Esophagus (tissue), 2 donors: Measurements from ENCODE around the gene KAT2B. TPM values are rescaled to one million over a fixed set of nuclear protein-coding genes. Genes with fewer than 3 reads are reported as not detected.
A peak's percentile ranks its signal among the peaks of the same experiment; 100 is the strongest.

Experiments used
- H3K27ac ChIP-seq, 2 donors: one replicate each; pipeline ENCODE4 v1.5.1; 2013; ENCODE audit warnings: low read depth in 2 of 2, mild to moderate bottlenecking in 2 of 2, inconsistent platforms in 1 of 2, low read length in 1 of 2, moderate library complexity in 1 of 2
- H3K27me3 ChIP-seq, 2 donors: one replicate each; pipeline ENCODE4 v1.6.1; 2013; ENCODE audit warnings: low read length in 2 of 2, control low read depth in 1 of 2, mild to moderate bottlenecking in 1 of 2; ENCODE audit not compliant: insufficient read depth in 2 of 2, control insufficient read depth in 1 of 2
- H3K36me3 ChIP-seq, 2 donors: one replicate each; pipeline ENCODE4 v1.6.1; 2013; ENCODE audit warnings: low read length in 1 of 2; ENCODE audit not compliant: control insufficient read depth in 2 of 2, insufficient read depth in 2 of 2
- H3K4me1 ChIP-seq, 2 donors: one replicate each; pipeline ENCODE4 v1.6.1; 2013; ENCODE audit warnings: low read length in 1 of 2; ENCODE audit not compliant: control insufficient read depth in 2 of 2, insufficient read depth in 2 of 2
- H3K4me3 ChIP-seq, 2 donors: one replicate each; pipeline ENCODE4 v1.5.1; 2013; ENCODE audit warnings: low read length in 2 of 2, mild to moderate bottlenecking in 2 of 2, low read depth in 1 of 2, moderate library complexity in 1 of 2
- H3K9me3 ChIP-seq, 2 donors: one replicate each; pipeline ENCODE4 v1.6.1; 2013; ENCODE audit warnings: mild to moderate bottlenecking in 2 of 2, low read depth in 1 of 2, low read length in 1 of 2, moderate library complexity in 1 of 2; ENCODE audit not compliant: control insufficient read depth in 2 of 2, insufficient read depth in 1 of 2
- WGBS, 2 donors: extraction: QIAGEN DNeasy Blood & Tissue Kit; methylation state at CpG; one replicate each; pipeline ENCODE4 v1.1.7; 2013; 5-methylcytosine and 5-hydroxymethylcytosine counted together
- polyA plus RNA-seq, 2 donors: library from polyadenylated mRNA; stranded (reverse); fragments of 200-250 nt; gene quantifications; one replicate each; pipeline ENCODE4 v1.2.3, GENCODE V29; 2013
- donor health status: healthy with polysubstance abuse.
- donor health status: Bipolar disorder and iron deficiency.

KAT2B gene
- polyA plus RNA-seq, 2 donors: 11.9 to 20.1 TPM

DNA sequence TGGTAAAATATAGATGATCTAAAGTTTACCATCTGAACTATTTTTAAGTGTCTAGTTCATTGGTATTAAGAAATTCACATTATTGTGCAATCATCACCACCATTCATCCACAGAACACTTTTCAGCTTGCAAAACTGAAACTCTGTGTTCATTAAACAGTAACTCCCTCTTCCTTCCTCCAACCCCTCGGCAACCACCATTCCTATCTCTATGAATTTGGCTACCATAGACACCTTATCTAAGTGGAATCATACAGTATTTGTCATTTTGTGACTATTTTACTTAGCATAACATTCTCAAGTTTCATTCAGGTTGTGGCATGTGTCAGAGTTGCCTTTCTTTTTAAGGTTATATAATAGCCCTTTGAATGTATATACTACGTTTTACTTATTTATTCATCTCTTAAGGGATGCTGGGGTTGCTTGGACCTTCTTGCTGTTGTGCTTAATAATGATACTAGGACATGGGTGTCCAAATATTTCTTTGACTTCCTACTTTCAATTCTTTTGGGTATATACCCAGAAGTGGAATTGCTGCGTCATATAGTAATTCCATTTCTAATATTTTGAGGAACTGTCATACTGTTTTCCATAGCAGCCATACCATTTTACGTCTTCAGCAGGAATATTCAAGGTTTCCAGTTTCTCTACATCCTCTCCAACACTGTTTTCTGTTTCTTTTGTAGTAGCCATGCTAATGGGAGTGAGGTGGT lies 20.9 kb downstream of the KAT2B start:
- H3K27me3 ChIP-seq: no peaks in the 10 kb centered on the region
- WGBS, 2 donors: 52 to 57% methylated on average over 4 of the region's 4 CpGs

DNA sequence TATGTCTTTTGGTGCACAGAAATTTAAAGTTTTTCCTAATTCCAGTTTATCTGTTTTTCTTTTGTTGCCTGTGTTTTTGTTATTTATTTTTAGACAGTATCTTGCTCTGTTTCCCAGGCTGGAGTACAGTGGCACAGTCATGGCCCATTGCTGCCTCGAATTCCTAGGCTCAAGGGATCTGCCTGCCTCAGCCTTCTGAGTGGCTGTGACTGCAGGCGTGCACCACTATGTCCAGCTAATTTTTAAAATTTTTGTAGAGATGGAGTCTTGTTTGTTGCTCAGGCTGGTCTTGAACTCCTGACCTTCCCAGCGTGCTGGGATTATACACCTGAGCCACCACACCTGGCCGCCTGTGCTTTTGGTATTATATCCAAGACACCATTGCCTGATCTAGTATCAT lies 22.8 kb downstream of the KAT2B start:
- H3K27me3 ChIP-seq: no peaks in the 10 kb centered on the region
- H3K4me3 ChIP-seq: no peak overlapping the region
- H3K27ac ChIP-seq: peak overlapping the region in 1 of 2 donors; percentile 18
- H3K36me3 ChIP-seq: no peaks in the 10 kb centered on the region
- H3K9me3 ChIP-seq: no peaks in the 10 kb centered on the region
- WGBS, 2 donors: 72 to 73% methylated on average over 4 of the region's 4 CpGs
- peaks cover 2 to 4% of the 10 kb centered on the region in 2 donors for H3K4me1 ChIP-seq

More for the DNA sequence above, 20.9 kb downstream of the KAT2B start:
- Histone ChIP-seq H3K4me3 (no peak overlapping the region), H3K9me3 (no peaks in the 10 kb centered on the region), H3K4me1 (peaks cover 4 to 9% of the 10 kb centered on the region in 2 donors), H3K36me3 (no peaks in the 10 kb centered on the region), H3K27ac (peak overlapping the region in 1 of 2 donors; percentile 61)

DNA sequence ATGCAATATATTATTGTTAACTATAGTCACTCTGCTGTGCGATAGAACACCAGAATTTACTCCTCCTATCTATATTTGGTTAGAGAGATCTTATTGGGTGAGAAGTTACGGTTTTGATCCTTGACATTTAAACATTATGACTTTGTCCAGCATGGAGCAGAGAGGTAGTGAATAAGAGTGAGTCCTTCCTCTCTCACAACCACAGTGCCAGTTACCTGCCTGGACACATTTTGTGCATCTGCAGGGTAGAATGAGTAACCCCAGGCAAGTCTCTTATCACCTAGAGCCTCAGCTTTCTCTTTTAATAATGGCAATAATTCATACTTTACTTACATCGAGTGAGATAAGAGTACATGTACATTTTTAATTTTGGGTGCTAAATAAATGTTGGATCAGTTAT lies 24.1 kb downstream of the KAT2B start:
- 65 to 71% methylated on average over 3 of the region's 3 CpGs for WGBS, 2 donors
- H3K4me3 ChIP-seq: no peak overlapping the region
- peak overlapping the region; percentile 30 to 45 for H3K27ac ChIP-seq

GRCh38 chr3:20064796-20065564 lies 24.7 kb downstream of the KAT2B start:
- Histone ChIP-seq H3K36me3 (no peaks in the 10 kb centered on the region), H3K4me1 (peaks cover 2 to 4% of the 10 kb centered on the region in 2 donors), H3K9me3 (no peaks in the 10 kb centered on the region), H3K4me3 (no peak overlapping the region), H3K27me3 (no peaks in the 10 kb centered on the region), H3K27ac (peak overlapping the region; percentile 50 to 82)
- 47 to 50% methylated on average over 5 of the region's 5 CpGs for WGBS, 2 donors

More for the DNA sequence above, 24.1 kb downstream of the KAT2B start:
- Histone ChIP-seq H3K4me1 (peaks cover 2 to 4% of the 10 kb centered on the region in 2 donors), H3K27me3 (no peaks in the 10 kb centered on the region), H3K36me3 (no peaks in the 10 kb centered on the region), H3K9me3 (no peaks in the 10 kb centered on the region)

DNA sequence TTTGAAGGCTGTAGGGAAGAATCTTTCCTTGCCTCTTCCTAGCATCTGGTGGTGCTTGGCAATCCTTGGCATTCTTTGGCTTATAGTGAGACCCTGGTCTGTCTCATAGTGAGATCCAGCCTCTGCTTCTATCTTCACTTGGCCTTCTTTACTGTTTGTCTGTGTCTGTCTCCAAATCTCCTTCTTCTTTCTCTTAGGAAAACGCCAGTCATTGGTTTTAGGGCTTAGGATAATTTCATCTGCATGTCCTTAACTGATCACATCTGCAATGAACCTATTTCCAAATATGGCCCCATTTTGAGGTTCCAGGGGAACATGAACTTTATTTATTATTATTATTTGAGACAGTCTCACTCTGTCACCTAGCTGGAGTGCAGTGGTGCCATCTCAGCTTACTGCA lies 25.8 kb downstream of the KAT2B start:
- Histone ChIP-seq H3K27ac (peak overlapping the region; percentile 23 to 58), H3K4me3 (no peak overlapping the region), H3K36me3 (no peaks in the 10 kb centered on the region), H3K9me3 (no peaks in the 10 kb centered on the region), H3K4me1 (peaks cover 2 to 4% of the 10 kb centered on the region in 2 donors), H3K27me3 (no peaks in the 10 kb centered on the region)
- 88 to 93% methylated on average over 1 of the region's 1 CpG for WGBS, 2 donors

DNA sequence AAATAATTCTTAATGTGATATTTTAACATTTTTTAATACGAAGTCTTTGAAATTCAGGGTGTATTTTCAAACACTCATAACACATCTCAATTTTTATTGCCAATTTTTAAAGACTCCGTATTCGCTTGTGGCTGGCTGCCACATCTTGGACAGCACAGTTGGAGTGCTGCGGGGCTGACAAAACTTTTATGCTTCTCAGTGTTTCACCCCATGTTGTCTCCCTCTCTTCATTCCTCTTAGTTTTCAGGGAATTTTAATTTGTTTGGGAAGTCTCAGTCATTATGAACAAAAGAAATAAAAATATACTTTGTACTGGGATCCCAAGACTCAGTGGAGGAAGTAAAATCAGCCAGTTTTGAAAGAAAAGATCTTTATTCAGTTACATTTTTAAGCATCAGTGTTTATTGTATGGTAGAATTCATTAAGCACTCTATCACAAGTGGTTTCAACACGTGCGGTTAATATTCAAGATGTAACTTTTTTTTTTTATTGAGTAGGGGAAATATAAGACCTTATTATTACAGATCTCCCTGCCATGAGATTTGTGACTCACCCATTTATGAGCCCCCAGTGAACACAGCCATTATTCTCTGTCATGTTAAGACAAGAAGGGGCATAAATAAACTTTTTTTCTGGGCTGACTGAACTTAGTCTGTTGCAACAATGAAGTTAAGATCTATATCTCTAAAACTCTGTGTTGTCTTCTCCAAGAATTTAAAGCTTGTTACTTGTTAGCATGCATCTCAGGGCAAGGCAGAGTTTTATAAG lies 26.8 kb downstream of the KAT2B start:
- Histone ChIP-seq H3K27me3 (no peaks in the 10 kb centered on the region), H3K36me3 (no peaks in the 10 kb centered on the region), H3K27ac (peak overlapping the region in 1 of 2 donors; percentile 24), H3K4me1 (peaks cover 2 to 4% of the 10 kb centered on the region in 2 donors), H3K9me3 (no peaks in the 10 kb centered on the region), H3K4me3 (no peak overlapping the region)
- WGBS, 2 donors: 40 to 64% methylated on average over 6 of the region's 6 CpGs

DNA sequence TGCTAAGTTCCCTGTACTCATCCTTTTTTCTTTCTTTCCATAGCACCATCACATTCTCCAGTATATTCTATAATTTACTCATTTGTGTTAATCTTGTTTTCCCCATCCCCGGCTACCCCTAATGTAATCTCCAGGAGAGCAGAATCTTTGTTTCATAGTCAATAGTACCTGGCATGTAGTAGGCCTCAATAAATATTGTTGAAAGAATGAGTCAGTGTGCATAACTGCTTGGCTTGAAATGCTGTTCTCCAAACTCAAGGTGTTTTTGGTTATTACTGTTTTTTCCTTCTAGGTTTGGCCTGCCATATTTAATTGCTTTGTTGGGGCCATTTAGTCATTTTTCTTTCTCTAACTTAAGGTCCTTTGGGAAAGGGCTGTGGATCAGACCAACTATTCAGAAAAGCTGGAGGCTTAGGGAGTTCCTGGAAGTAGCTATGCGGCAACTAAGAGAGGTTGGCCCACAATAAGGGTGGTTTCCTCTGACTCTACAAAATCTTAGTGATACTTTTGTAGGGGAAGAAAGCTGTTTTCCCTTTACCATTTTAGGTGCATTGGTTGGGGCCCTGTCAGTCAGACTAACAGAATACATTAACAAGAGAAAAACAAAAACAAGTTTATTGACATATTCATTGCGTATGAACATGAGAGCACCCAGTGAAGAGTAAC lies 28.4 kb downstream of the KAT2B start:
- WGBS, 2 donors: 71 to 83% methylated on average over 3 of the region's 3 CpGs
- H3K4me1 ChIP-seq: peaks cover 0 to 4% of the 10 kb centered on the region in 2 donors
- no peak overlapping the region for H3K27ac ChIP-seq

DNA sequence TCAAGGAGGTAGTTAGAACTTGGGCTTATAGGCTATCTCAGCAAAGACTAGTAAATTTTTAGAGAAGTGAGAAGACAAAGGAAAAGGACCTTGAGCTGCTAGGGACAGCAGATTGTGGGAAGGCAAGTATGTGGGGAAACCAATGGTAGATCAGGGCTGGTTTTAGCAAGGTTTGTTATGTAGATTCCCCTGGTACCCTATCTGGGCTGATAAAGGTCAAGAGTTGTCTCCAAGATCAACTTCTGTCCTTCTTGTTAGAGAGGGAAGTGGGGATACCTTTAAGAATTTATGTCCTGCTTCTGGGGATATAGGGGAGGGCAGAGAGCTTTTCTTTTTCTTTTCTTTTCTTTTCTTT lies 28.9 kb downstream of the KAT2B start:
- Histone ChIP-seq H3K9me3 (no peaks in the 10 kb centered on the region), H3K4me1 (peaks cover 0 to 4% of the 10 kb centered on the region in 2 donors), H3K36me3 (no peaks in the 10 kb centered on the region), H3K27me3 (no peaks in the 10 kb centered on the region), H3K4me3 (no peak overlapping the region), H3K27ac (no peak overlapping the region)

More for the DNA sequence above, 28.4 kb downstream of the KAT2B start:
- no peak overlapping the region for H3K4me3 ChIP-seq
- H3K9me3 ChIP-seq: no peaks in the 10 kb centered on the region
- H3K36me3 ChIP-seq: no peaks in the 10 kb centered on the region
- no peaks in the 10 kb centered on the region for H3K27me3 ChIP-seq

- no peaks in the 10 kb centered on the region for H3K4me1 ChIP-seq
- H3K27me3 ChIP-seq: no peaks in the 10 kb centered on the region
- 90 to 91% methylated on average over 2 of the region's 2 CpGs for WGBS, 2 donors
- no peaks in the 10 kb centered on the region for H3K9me3 ChIP-seq
- no peaks in the 10 kb centered on the region for H3K36me3 ChIP-seq
- H3K27ac ChIP-seq: no peak overlapping the region
- H3K4me3 ChIP-seq: no peak overlapping the region
Observed at GRCh38 chr3:20071175-20071574, 30.9 kb downstream of the KAT2B start.
